Mesendoderm (in vitro differentiated cells): Measurements from ENCODE around the gene GRID2.

Source experiments
- DNase-seq: peaks from one replicate; pipeline ENCODE4 v3.0.0; 2013
- H2AK5ac ChIP-seq: 2 replicates; pipeline ENCODE4 v1.6.1; 2013; ENCODE audit warnings: low read length, inconsistent platforms
- H2BK120ac ChIP-seq: 2 replicates; pipeline ENCODE4 v1.6.1; 2013; ENCODE audit warnings: low read depth, mild to moderate bottlenecking, low read length, moderate library complexity, mixed read lengths
- H2BK15ac ChIP-seq: replicated peaks from 2 replicates; pipeline ENCODE4 v1.6.1; 2013; ENCODE audit warnings: low read depth, mild to moderate bottlenecking, moderate library complexity
- H2BK5ac ChIP-seq: 2 replicates; pipeline ENCODE4 v1.6.1; 2013; ENCODE audit warnings: low read length, inconsistent platforms
- H3K18ac ChIP-seq: 2 replicates; pipeline ENCODE4 v1.6.1; 2013; ENCODE audit warnings: mild to moderate bottlenecking, low read length, mixed read lengths
- H3K23ac ChIP-seq: one replicate; pipeline ENCODE4 v1.6.1; 2013; ENCODE audit warnings: low read length
- H3K27ac ChIP-seq: 2 replicates; pipeline ENCODE4 v1.5.1; 2013; ENCODE audit warnings: low read depth, mild to moderate bottlenecking, inconsistent platforms, low read length, moderate library complexity
- H3K27me3 ChIP-seq: 2 replicates; pipeline ENCODE4 v1.6.1; 2013; ENCODE audit warnings: low read length, control low read depth, mild to moderate bottlenecking, inconsistent platforms; ENCODE audit not compliant: insufficient read depth, poor library complexity
- H3K36me3 ChIP-seq: 2 replicates; pipeline ENCODE4 v1.6.1; 2013; ENCODE audit warnings: low read length, inconsistent platforms; ENCODE audit not compliant: control insufficient read depth, insufficient read depth
- H3K4ac ChIP-seq: one replicate; pipeline ENCODE4 v1.6.1; 2013; ENCODE audit warnings: low read depth, mild to moderate bottlenecking, low read length, moderate library complexity
- H3K4me1 ChIP-seq: 2 replicates; pipeline ENCODE4 v1.6.1; 2013; ENCODE audit warnings: low read depth, low read length, inconsistent platforms; ENCODE audit not compliant: control insufficient read depth
- H3K4me2 ChIP-seq: 2 replicates; pipeline ENCODE4 v1.6.1; 2013; ENCODE audit warnings: low read length
- H3K4me3 ChIP-seq: 2 replicates; pipeline ENCODE4 v1.5.1; 2013; ENCODE audit warnings: mild to moderate bottlenecking, low read length
- H3K56ac ChIP-seq: one replicate; pipeline ENCODE4 v1.6.1; 2013; ENCODE audit warnings: low read length
- H3K79me1 ChIP-seq: 2 replicates; pipeline ENCODE4 v1.6.1; 2013; ENCODE audit warnings: low read length, inconsistent platforms
- H3K79me2 ChIP-seq: 2 replicates; pipeline ENCODE4 v1.6.1; 2013; ENCODE audit warnings: mild to moderate bottlenecking, low read length; ENCODE audit not compliant: control insufficient read depth, insufficient read depth
- H3K9ac ChIP-seq: 2 replicates; pipeline ENCODE4 v1.6.1; 2013; ENCODE audit warnings: low read length, inconsistent platforms
- H4K5ac ChIP-seq: one replicate; pipeline ENCODE4 v1.6.1; 2013; ENCODE audit warnings: low read length
- H4K8ac ChIP-seq: one replicate; pipeline ENCODE4 v1.6.1; 2013; ENCODE audit warnings: low read depth, mild to moderate bottlenecking, control low read depth, low read length, moderate library complexity
- WGBS: extraction: QIAGEN DNeasy Blood & Tissue Kit; methylation state at CpG from one replicate; pipeline ENCODE4 v1.1.7; 2013; ENCODE audit warnings: low lambda C conversion rate, missing lambda C conversion rate; ENCODE audit not compliant: insufficient coverage; ENCODE audit errors: extremely low coverage; 5-methylcytosine and 5-hydroxymethylcytosine counted together

Gene GRID2

DNA sequence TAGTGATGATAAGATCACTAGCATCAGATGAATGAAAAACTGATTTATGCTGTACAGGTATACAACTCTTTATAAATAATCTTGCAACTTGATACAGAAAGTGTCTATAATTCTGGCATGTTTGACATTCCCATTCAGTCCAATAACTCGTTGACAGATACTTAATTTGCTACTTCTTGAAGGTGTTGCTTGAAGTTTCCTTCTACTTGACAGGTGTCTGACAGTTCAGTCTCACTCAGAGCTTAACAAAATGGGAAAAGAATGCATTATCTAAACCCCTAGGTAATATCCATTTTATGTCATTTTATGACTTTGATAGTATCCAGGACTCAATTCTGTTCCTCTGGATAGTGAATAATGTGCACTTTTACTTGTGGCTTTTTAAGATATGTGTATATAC lies 508.9 kb downstream of the GRID2 start:
- no peak overlapping the region for H2BK5ac ChIP-seq
- no peak overlapping the region for H3K23ac ChIP-seq
- H3K9ac ChIP-seq = no peak overlapping the region
- no CpG with 5 or more reads among the region's 1 CpG for WGBS
- no peaks in the 10 kb centered on the region for H3K36me3 ChIP-seq
- H3K27me3 ChIP-seq = no peaks in the 10 kb centered on the region
- H3K4me3 ChIP-seq = no peak overlapping the region
- no peak overlapping the region for H2BK120ac ChIP-seq
- H3K79me2 ChIP-seq = no peaks in the 10 kb centered on the region
- no peak overlapping the region for H3K4me2 ChIP-seq
- H3K18ac ChIP-seq = no peak overlapping the region
- no peak overlapping the region for H2BK15ac ChIP-seq
- no peak overlapping the region for H2AK5ac ChIP-seq
- H3K56ac ChIP-seq = no peak overlapping the region
- H3K79me1 ChIP-seq = no peaks in the 10 kb centered on the region
- H4K8ac ChIP-seq = no peak overlapping the region
- H3K4ac ChIP-seq = no peak overlapping the region
- H3K4me1 ChIP-seq = no peaks in the 10 kb centered on the region
- no peak for DNase-seq
- no peak overlapping the region for H4K5ac ChIP-seq
- no peak overlapping the region for H3K27ac ChIP-seq

DNA sequence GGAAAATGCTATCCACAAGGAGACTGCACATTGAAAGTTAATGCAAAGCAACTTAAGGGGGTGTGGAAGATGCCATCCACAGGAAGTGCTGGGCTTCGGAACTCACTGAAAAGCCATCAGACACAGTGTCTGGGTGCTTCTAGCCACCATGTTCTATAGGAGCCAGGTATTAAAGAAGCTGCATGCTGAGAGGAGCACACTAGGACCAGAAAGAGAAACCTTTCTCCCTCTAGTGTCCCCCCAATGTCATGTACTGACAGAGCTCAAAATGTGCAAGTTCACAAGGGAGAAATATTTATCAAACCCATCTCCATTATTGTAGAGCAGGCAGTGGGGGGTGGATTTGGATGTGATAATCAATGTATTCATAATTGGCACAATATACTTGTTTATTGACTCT lies 510.9 kb downstream of the GRID2 start:
- no peak overlapping the region for H3K23ac ChIP-seq
- H3K36me3 ChIP-seq = no peaks in the 10 kb centered on the region
- H4K8ac ChIP-seq = no peak overlapping the region
- no peak overlapping the region for H3K4me3 ChIP-seq
- no peak overlapping the region for H3K9ac ChIP-seq
- peak; percentile 16 for DNase-seq
- H3K4ac ChIP-seq = no peak overlapping the region
- no CpG with 5 or more reads among the region's 1 CpG for WGBS
- H3K79me1 ChIP-seq = no peaks in the 10 kb centered on the region
- H3K18ac ChIP-seq = no peak overlapping the region
- H2BK120ac ChIP-seq = no peak overlapping the region
- no peak overlapping the region for H3K27ac ChIP-seq
- no peak overlapping the region for H2AK5ac ChIP-seq
- no peak overlapping the region for H2BK15ac ChIP-seq
- H4K5ac ChIP-seq = no peak overlapping the region
- no peaks in the 10 kb centered on the region for H3K79me2 ChIP-seq
- no peak overlapping the region for H2BK5ac ChIP-seq
- no peaks in the 10 kb centered on the region for H3K27me3 ChIP-seq
- H3K56ac ChIP-seq = no peak overlapping the region
- H3K4me2 ChIP-seq = no peak overlapping the region
- H3K4me1 ChIP-seq = no peaks in the 10 kb centered on the region

- Histone ChIP-seq H3K23ac (no peak overlapping the region), H3K79me2 (no peaks in the 10 kb centered on the region), H3K36me3 (no peaks in the 10 kb centered on the region), H3K9ac (no peak overlapping the region), H3K4me3 (no peak overlapping the region), H4K5ac (no peak overlapping the region), H3K27ac (no peak overlapping the region), H2BK120ac (no peak overlapping the region), H3K4ac (no peak overlapping the region), H3K56ac (no peak overlapping the region), H3K4me2 (no peak overlapping the region), H4K8ac (no peak overlapping the region), H2AK5ac (no peak overlapping the region), H3K4me1 (no peaks in the 10 kb centered on the region), H2BK5ac (no peak overlapping the region), H3K27me3 (no peaks in the 10 kb centered on the region), H2BK15ac (no peak overlapping the region), H3K79me1 (no peaks in the 10 kb centered on the region), H3K18ac (no peak overlapping the region)
- no peak for DNase-seq
- no CpG with 5 or more reads among the region's 3 CpGs for WGBS
Observed at GRCh38 chr4:92825256-92825655, 521.5 kb downstream of the GRID2 start.

- H3K4me1 ChIP-seq = no peaks in the 10 kb centered on the region
- no peak overlapping the region for H2BK15ac ChIP-seq
- no peak overlapping the region for H3K4ac ChIP-seq
- DNase-seq = no peak
- no peak overlapping the region for H2BK120ac ChIP-seq
- H2AK5ac ChIP-seq = no peak overlapping the region
- H3K4me2 ChIP-seq = no peak overlapping the region
- H3K79me2 ChIP-seq = no peaks in the 10 kb centered on the region
- no peak overlapping the region for H3K23ac ChIP-seq
- no peaks in the 10 kb centered on the region for H3K36me3 ChIP-seq
- H3K27me3 ChIP-seq = no peaks in the 10 kb centered on the region
- no peak overlapping the region for H3K9ac ChIP-seq
- H3K18ac ChIP-seq = no peak overlapping the region
- no peak overlapping the region for H3K27ac ChIP-seq
- no peaks in the 10 kb centered on the region for H3K79me1 ChIP-seq
- no peak overlapping the region for H3K4me3 ChIP-seq
- no peak overlapping the region for H4K8ac ChIP-seq
- H3K56ac ChIP-seq = no peak overlapping the region
- H4K5ac ChIP-seq = no peak overlapping the region
- no peak overlapping the region for H2BK5ac ChIP-seq
Observed at GRCh38 chr4:92825791-92826190, 522.0 kb downstream of the GRID2 start.

DNA sequence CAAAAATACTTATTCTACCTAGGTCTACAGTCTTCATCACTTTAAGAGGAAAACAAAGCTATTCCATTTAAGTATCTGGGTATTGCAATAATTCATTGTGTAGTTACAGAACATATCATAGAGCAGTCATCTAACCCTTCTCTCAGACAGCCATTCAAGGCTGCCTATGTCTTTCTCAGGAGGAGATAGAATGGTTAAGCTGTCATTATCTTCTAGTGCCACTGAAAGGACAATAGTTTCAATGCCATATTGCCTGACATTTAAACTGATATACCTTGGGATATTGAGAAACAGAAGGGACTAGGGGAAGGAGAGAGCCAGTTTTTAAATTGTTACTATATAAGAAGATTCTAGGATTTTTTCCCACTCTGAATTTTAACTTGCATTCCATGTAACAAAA lies 527.0 kb downstream of the GRID2 start:
- Histone ChIP-seq H3K56ac (no peak overlapping the region), H3K23ac (no peak overlapping the region), H3K9ac (no peak overlapping the region), H2BK15ac (no peak overlapping the region), H2AK5ac (no peak overlapping the region), H3K4ac (no peak overlapping the region), H4K8ac (no peak overlapping the region), H3K79me1 (no peaks in the 10 kb centered on the region), H3K27me3 (no peaks in the 10 kb centered on the region), H3K27ac (no peak overlapping the region), H3K79me2 (no peaks in the 10 kb centered on the region), H3K36me3 (no peaks in the 10 kb centered on the region), H3K18ac (no peak overlapping the region), H2BK5ac (no peak overlapping the region), H3K4me2 (no peak overlapping the region), H3K4me1 (no peaks in the 10 kb centered on the region), H2BK120ac (no peak overlapping the region), H4K5ac (no peak overlapping the region), H3K4me3 (no peak overlapping the region)
- DNase-seq = no peak

DNA sequence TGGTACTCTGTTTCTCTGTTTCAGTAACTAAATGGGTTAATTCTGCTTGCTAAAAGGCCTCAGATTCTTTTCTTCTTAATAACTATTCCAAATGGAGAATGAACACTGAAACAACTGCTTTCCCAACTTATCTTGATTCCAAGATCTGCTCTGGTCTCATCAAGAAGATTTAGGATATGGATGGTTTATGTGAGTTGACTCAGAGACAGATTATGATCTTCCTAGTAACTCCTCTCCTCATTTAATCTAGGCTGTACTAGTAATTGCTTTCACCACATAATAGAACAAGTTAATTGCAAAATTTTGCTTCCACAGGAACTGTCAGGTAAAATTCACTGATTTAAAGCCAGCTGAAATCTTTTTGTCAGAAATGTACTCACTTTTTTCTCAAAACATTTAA lies 537.1 kb downstream of the GRID2 start:
- Histone ChIP-seq H2BK15ac (no peak overlapping the region), H4K5ac (no peak overlapping the region), H3K4ac (no peak overlapping the region), H2BK120ac (no peak overlapping the region), H3K27ac (no peak overlapping the region), H3K79me1 (no peaks in the 10 kb centered on the region), H4K8ac (no peak overlapping the region), H3K36me3 (no peaks in the 10 kb centered on the region), H3K4me3 (no peak overlapping the region), H3K79me2 (no peaks in the 10 kb centered on the region), H3K4me1 (no peaks in the 10 kb centered on the region), H3K56ac (no peak overlapping the region), H3K27me3 (no peaks in the 10 kb centered on the region), H3K23ac (no peak overlapping the region), H3K18ac (no peak overlapping the region), H3K4me2 (no peak overlapping the region), H2AK5ac (no peak overlapping the region), H3K9ac (no peak overlapping the region), H2BK5ac (no peak overlapping the region)
- DNase-seq = no peak
